Bronchial epithelial cell (primary cell): ENCODE measurements around the gene AMN. TPM values are rescaled to one million over a fixed set of nuclear protein-coding genes. Genes with fewer than 3 reads are reported as not detected.

Experiments used
- DNase-seq: peaks from one replicate; pipeline ENCODE4 v3.0.0-alpha.2; 2010; ENCODE audit warnings: low read depth
- FAIRE-seq: peaks from 2 replicates; lab custom pipeline; 2011; peaks lifted over from hg19 to GRCh38; lab: Jason Lieb, UNC
- H3K27me3 ChIP-seq: 2 replicates; pipeline ENCODE4 v1.5.1; 2011; ENCODE audit warnings: low read length; ENCODE audit not compliant: control insufficient read depth, insufficient read depth
- H3K36me3 ChIP-seq: 2 replicates; pipeline ENCODE4 v1.5.1; 2011; ENCODE audit warnings: low read length; ENCODE audit not compliant: control insufficient read depth, insufficient read depth
- H3K4me3 ChIP-seq: 2 replicates; pipeline ENCODE4 v1.5.1; 2011; ENCODE audit warnings: mild to moderate bottlenecking, low read depth, low read length, control low read depth
- CTCF ChIP-seq: IDR thresholded peaks from 2 replicates; pipeline ENCODE4 v1.5.1; 2011; ENCODE audit warnings: mild to moderate bottlenecking, moderate library complexity, low read length, control low read depth, inconsistent platforms; ENCODE audit not compliant: insufficient read depth, severe bottlenecking
- total RNA-seq: library from RNA; depleted of rRNA; stranded (reverse); fragments of >200 nt; gene quantifications from 2 replicates; pipeline ENCODE4 v1.2.1, GENCODE V29; 2014

Gene AMN
- total RNA-seq, 1 donor from 2014 or later = 4.2 TPM

GRCh38 chr14:102917469-102918211, 4.8 kb upstream of the AMN start:
- DNase-seq (no peak), FAIRE-seq (no peak)
- no peak overlapping the region for H3K4me3 ChIP-seq
- TF ChIP-seq CTCF = peak; percentile 66
- H3K36me3 ChIP-seq = no peaks in the 10 kb centered on the region
- H3K27me3 ChIP-seq = peaks cover under 1% of the 10 kb centered on the region

GRCh38 chr14:102918438-102918837, 4.0 kb upstream of the AMN start:
- H3K4me3 ChIP-seq = no peak overlapping the region
- H3K27me3 ChIP-seq = peaks cover 8% of the 10 kb centered on the region
- DNase-seq (no peak), FAIRE-seq (no peak)
- TF ChIP-seq CTCF = no peak
- no peaks in the 10 kb centered on the region for H3K36me3 ChIP-seq

- no peak for TF ChIP-seq CTCF
- Histone ChIP-seq H3K27me3 (peaks cover 22% of the 10 kb centered on the region), H3K36me3 (no peaks in the 10 kb centered on the region), H3K4me3 (no peak overlapping the region)
- FAIRE-seq (peak; percentile 60), DNase-seq (no peak)
Measured at GRCh38 chr14:102920273-102920997, 2.0 kb upstream of the AMN start.

GRCh38 chr14:102920998-102921304, 1.5 kb upstream of the AMN start:
- TF ChIP-seq CTCF = no peak
- Histone ChIP-seq H3K4me3 (no peak overlapping the region), H3K36me3 (no peaks in the 10 kb centered on the region), H3K27me3 (peaks cover 22% of the 10 kb centered on the region)
- no peak for DNase-seq
- FAIRE-seq = no peak

GRCh38 chr14:102923201-102923924, 900 bp downstream of the AMN start:
- no peak for TF ChIP-seq CTCF
- peaks cover 22% of the 10 kb centered on the region for H3K27me3 ChIP-seq
- FAIRE-seq (no peak), DNase-seq (no peak)
- peak overlapping the region; percentile 16 for H3K4me3 ChIP-seq
- no peaks in the 10 kb centered on the region for H3K36me3 ChIP-seq
